ENCODE measurements around the gene VPS9D1.

GRCh38 chr16:89720551-89720812 lies 216 bp downstream of the VPS9D1 start:
- TF ChIP-seq EZH2 (IDR thresholded peaks at IDR 0.05; ENCODE audit: insufficient read depth, poor library complexity, severe bottlenecking): no peak
- TF ChIP-seq EZH2phosphoT487 (IDR thresholded peaks at IDR 0.05; ENCODE audit: insufficient read depth, low read depth): no peak
